HepG2 (cell line): ENCODE data around the gene ZNF302. TPM values are rescaled to one million over a fixed set of nuclear protein-coding genes. Genes with fewer than 3 reads are reported as not detected.

Experiments used
- ARNTL ChIP-seq: sonication (generic); formaldehyde crosslinking; IDR thresholded peaks from 2 replicates; pipeline ENCODE4 v1.4.0; 2020; ENCODE audit warnings: mild to moderate bottlenecking, missing genetic modification reagents
- ATF4 ChIP-seq, 2 experiments: fragments of 450-650 bp in 1 of 2; sonication (generic) in 1 of 2; formaldehyde crosslinking; IDR thresholded peaks; 2 replicates each; pipeline versions ENCODE4 v1.5.0 to v1.8.0; 2020 to 2022; ENCODE audit warnings: mild to moderate bottlenecking in 1 of 2, missing genetic modification reagents in 1 of 2
- FOXP4 ChIP-seq: sonication (generic); formaldehyde crosslinking; IDR thresholded peaks from 2 replicates; pipeline ENCODE4 v1.4.0; 2020; ENCODE audit warnings: missing genetic modification reagents
- GATA4 ChIP-seq: sonication (generic); IDR thresholded peaks from 2 replicates; pipeline ENCODE4 v1.6.1; 2016; ENCODE audit warnings: antibody characterized with exemption, low read depth, borderline replicate concordance
- GLMP ChIP-seq: sonication (generic); formaldehyde crosslinking; IDR thresholded peaks from 2 replicates; pipeline ENCODE4 v1.9.0; 2021; ENCODE audit warnings: missing genetic modification reagents, mild to moderate bottlenecking, borderline replicate concordance
- IKZF4 ChIP-seq: sonication (generic); formaldehyde crosslinking; IDR thresholded peaks from 2 replicates; pipeline ENCODE4 v1.5.1; 2020; ENCODE audit warnings: borderline replicate concordance, mild to moderate bottlenecking, low read depth, missing genetic modification reagents; ENCODE audit errors: not compliant biosample characterization
- LCORL ChIP-seq, 2 experiments: fragments of 450-650 bp in 1 of 2; sonication (generic) in 1 of 2; formaldehyde crosslinking in 1 of 2; IDR thresholded peaks; 2 replicates each; pipeline versions ENCODE4 v1.5.0 to v1.6.1; 2017 to 2020; ENCODE audit warnings: antibody characterized with exemption in 1 of 2, missing genetic modification reagents in 1 of 2
- MED13 ChIP-seq: sonication (generic); formaldehyde crosslinking; IDR thresholded peaks from 2 replicates; pipeline ENCODE4 v1.5.0; 2020; ENCODE audit warnings: missing genetic modification reagents
- NFKBIZ ChIP-seq: IDR thresholded peaks from 2 replicates; pipeline ENCODE4 v1.6.1; 2018; ENCODE audit warnings: missing genetic modification reagents, missing compliant biosample characterization
- NKX3-1 ChIP-seq: sonication (generic); formaldehyde crosslinking; IDR thresholded peaks from 2 replicates; pipeline ENCODE4 v1.5.0; 2020; ENCODE audit warnings: missing genetic modification reagents
- PAXIP1 ChIP-seq: sonication (generic); formaldehyde crosslinking; conservative IDR thresholded peaks from 2 replicates; pipeline ENCODE4 v1.4.0; 2020; ENCODE audit warnings: mild to moderate bottlenecking, missing genetic modification reagents, moderate library complexity
- SRSF9 ChIP-seq: fragments of 200-400 bp; formaldehyde crosslinking; IDR thresholded peaks from 2 replicates; pipeline ENCODE4 v1.6.1; 2018; ENCODE audit warnings: borderline replicate concordance, mild to moderate bottlenecking, low read depth, low read length; ENCODE audit not compliant: insufficient read depth, poor library complexity, severe bottlenecking
- TAF1 ChIP-seq: sonication (generic); formaldehyde crosslinking; IDR thresholded peaks from 2 replicates; pipeline ENCODE4 v1.4.0; 2020; ENCODE audit warnings: missing genetic modification reagents
- TBX2 ChIP-seq: sonication (generic); formaldehyde crosslinking; IDR thresholded peaks from 2 replicates; pipeline ENCODE4 v1.5.0; 2020; ENCODE audit warnings: missing genetic modification reagents, mild to moderate bottlenecking, borderline replicate concordance
- TEAD3 ChIP-seq: optimal IDR thresholded peaks from 2 replicates; pipeline ENCODE3; 2016; ENCODE audit warnings: borderline replicate concordance
- ZNF10 ChIP-seq: sonication (generic); formaldehyde crosslinking; IDR thresholded peaks from 2 replicates; pipeline ENCODE4 v1.4.0; 2020; ENCODE audit warnings: mild to moderate bottlenecking, low read depth, missing genetic modification reagents, borderline replicate concordance
- ZNF431 ChIP-seq: sonication (generic); formaldehyde crosslinking; IDR thresholded peaks from 2 replicates; pipeline ENCODE4 v1.9.0; 2022; ENCODE audit warnings: missing genetic modification reagents, low read depth, mild to moderate bottlenecking, borderline replicate concordance
- ZNF563 ChIP-seq: sonication (generic); formaldehyde crosslinking; IDR thresholded peaks from 2 replicates; pipeline ENCODE4 v1.8.0; 2022; ENCODE audit warnings: mild to moderate bottlenecking, moderate library complexity, missing genetic modification reagents
- ZNF660 ChIP-seq: sonication (generic); formaldehyde crosslinking; IDR thresholded peaks from 2 replicates; pipeline ENCODE4 v1.5.1; 2020; ENCODE audit warnings: mild to moderate bottlenecking, low read depth, missing genetic modification reagents, borderline replicate concordance
- ZSCAN20 ChIP-seq: sonication (generic); formaldehyde crosslinking; IDR thresholded peaks from 2 replicates; pipeline ENCODE4 v1.4.0; 2020; ENCODE audit warnings: missing genetic modification reagents, mild to moderate bottlenecking, borderline replicate concordance
- polyA plus RNA-seq, 8 experiments: library from polyadenylated mRNA; depleted of rRNA in 3 of 8; stranded (reverse) in 7 of 8; unstranded in 1 of 8; fragments of >200 nt; fragmentation: Illumina TruSeq in 4 of 8; extraction: Trizol in 4 of 8; gene quantifications; 2 replicates each; pipeline versions ENCODE4 v1.2.1 to v1.2.3, GENCODE V29; 2011 to 2016; ENCODE audit warnings: low read depth in 4 of 8, missing spikeins in 1 of 8, mixed read lengths in 1 of 8; ENCODE audit not compliant: insufficient read depth in 1 of 8
- total RNA-seq, 5 experiments: library from RNA; depleted of rRNA; stranded (reverse); fragments of >200 nt; fragmentation: Illumina TruSeq; extraction: Trizol; gene quantifications; 2 replicates each; pipeline ENCODE4 v1.2.3, GENCODE V29; 2016; ENCODE audit warnings: low read depth in 1 of 5
- TF ChIP-seq, protein P1 (sequence below): IDR thresholded peaks from 2 replicates; pipeline ENCODE4 v1.6.1; 2016; ENCODE audit warnings: low read depth, borderline replicate concordance

Gene ZNF302
- total and polyA plus RNA-seq, 2 of the 13 experiments (the other 11 are each of a cell fraction or from before 2014, with no cell fraction given): not detected

DNA sequence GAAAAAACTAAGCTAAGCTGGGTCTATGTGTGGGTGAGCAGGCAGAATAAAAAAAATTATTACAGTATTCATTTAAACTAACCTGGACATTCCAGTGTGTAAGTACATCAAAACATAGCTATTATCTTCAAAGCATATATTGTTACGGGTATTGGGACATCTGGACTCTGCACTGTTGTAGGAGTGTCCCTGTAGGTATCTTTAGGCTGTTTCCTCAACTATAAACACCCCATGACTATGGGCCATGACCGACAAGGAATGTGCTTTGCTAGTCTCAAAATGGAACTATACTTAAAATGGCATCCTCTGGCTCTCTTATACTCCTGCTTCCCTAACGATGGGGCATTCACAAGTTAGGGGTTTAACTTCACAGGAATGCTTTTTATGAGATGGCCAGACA lies 3.9 kb upstream of the ZNF302 start (continued):
- TF ChIP-seq ZSCAN20 (CRISPR knock-in tag) (no peak), TEAD3 (CRISPR knock-in tag) (peak; percentile 94), NFKBIZ (CRISPR knock-in tag) (no peak), ZNF10 (CRISPR knock-in tag) (no peak), GLMP (no peak), ZNF431 (CRISPR knock-in tag) (no peak), TBX2 (CRISPR knock-in tag) (peak; percentile 40; the same call in 1 of the 2 replicates), ZNF563 (CRISPR knock-in tag) (no peak), LCORL (IDR thresholded peaks at IDR 0.05) (no peak), LCORL (CRISPR knock-in tag; IDR thresholded peaks at IDR 0.05) (peak; percentile 75), NKX3-1 (CRISPR knock-in tag) (0 out of 2 replicates have a peak, but pooled peaks have one; percentile 49), FOXP4 (CRISPR knock-in tag) (peak; percentile 79), PAXIP1 (CRISPR knock-in tag) (peak; percentile 87), TAF1 (no peak), ATF4 (CRISPR knock-in tag; IDR thresholded peaks at IDR 0.05) (no peak), MED13 (no peak), ZNF660 (no peak), SRSF9 (no peak), ARNTL (CRISPR knock-in tag) (no peak), GATA4 (no peak), IKZF4 (CRISPR knock-in tag) (no peak)
- TF ChIP-seq, protein P1, sequence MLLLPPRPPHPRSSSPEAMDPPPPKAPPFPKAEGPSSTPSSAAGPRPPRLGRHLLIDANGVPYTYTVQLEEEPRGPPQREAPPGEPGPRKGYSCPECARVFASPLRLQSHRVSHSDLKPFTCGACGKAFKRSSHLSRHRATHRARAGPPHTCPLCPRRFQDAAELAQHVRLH (CRISPR knock-in tag): peak; percentile 61; the same call in 1 of the 2 replicates
